HG02970 (cell line): ENCODE data around the gene EIF4EBP3.

ENCODE experiments used
- ATAC-seq: cut with Tn5 transposase; IDR thresholded peaks from one replicate; pipeline ENCODE4 v1.9.1; 2021; ENCODE audit warnings: mild to moderate bottlenecking, moderate library complexity, moderate number of reproducible peaks; ENCODE audit not compliant: unreplicated experiment, low FRiP score

EIF4EBP3 gene

GRCh38 chr5:140547508-140548299 is at the start of gene EIF4EBP3:
Gene EIF4EBP3, plus strand, starts transcription at chr5:140547662. Its CDS starts 76 bp downstream, at chr5:140547738.
- ATAC-seq: peak; percentile 93

- no peak for ATAC-seq
These were observed 49.6 kb upstream of the EIF4EBP3 start for GRCh38 chr5:140497897-140498296.

DNA sequence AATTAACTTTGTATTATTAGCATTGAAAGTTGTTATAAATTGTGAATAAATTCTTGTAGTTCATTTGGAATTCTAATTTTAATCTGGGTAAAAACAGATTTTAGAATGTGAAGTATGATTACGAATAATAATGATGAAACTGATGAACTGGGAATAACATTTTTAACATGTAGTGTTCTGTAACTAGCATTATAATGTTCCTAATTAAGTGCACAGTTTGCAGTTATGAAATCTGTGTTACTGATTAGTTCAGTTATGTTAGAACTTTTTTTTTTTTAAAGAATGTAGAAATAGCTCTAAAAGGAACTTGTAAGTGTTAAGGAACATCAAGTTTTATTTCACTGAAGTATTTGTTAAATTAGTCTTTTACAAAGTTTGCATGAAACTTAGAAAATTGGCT is 48.9 kb upstream of the EIF4EBP3 start:
- no peak for ATAC-seq

DNA sequence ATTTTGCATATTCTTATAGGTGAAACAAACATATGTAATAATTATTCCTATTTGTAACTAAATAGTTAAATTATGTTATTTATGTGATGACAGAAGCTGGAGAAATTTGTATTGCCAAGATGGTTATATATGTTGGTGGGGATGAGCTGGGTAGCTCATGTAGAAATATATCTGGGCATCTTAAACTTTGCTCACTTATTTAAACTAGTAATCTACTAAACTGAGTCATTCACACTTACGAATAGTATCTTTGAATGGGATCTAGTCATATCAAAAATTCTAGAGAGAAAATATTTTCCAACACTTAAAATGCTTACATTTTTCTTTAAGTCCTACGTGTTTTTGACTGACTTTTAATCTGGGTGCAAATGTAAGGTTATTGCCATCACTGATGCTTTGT is 44.6 kb upstream of the EIF4EBP3 start:
- ATAC-seq: no peak

GRCh38 chr5:140509898-140510297 is 37.6 kb upstream of the EIF4EBP3 start:
- ATAC-seq: no peak

DNA sequence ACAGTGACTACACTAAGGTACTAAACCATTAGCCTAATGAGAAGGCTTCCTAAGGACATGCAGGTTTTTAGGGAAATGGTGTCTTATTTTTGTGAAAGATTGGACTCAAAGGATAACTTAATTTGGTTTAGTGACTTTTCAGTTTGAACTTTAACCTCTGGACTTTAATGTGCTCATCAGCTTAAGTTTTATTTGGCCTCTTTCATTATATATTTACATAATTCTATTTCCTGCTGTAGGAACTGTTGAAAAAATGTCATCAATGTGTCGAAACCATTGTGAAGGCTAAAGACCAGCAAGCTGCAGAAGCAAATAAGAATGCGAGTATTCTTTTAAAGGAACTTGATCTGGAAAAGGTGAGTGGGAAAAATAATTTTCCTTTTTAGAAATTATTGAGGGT is 34.3 kb upstream of the EIF4EBP3 start:
- ATAC-seq: no peak

DNA sequence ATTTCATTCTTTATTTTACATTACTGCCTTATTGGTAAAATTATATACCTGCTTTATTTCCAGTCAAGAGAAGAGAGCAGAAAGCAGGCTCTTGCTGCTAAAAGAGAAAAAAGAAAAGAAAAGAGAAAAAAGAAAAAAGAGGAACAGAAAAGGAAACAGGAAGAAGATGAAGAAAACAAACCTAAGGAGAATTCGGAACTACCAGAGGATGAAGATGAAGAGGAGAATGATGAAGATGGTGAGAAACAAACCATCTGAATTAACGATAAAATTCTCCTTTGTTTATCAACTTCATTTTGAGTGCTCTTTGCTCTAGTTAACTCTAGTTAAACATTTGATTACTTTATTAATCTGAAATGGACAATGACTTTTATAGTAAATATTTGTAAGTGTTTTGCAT is 23.5 kb upstream of the EIF4EBP3 start:
- ATAC-seq: no peak

- no peak for ATAC-seq
These were observed 7.2 kb upstream of the EIF4EBP3 start for GRCh38 chr5:140540227-140540626.

GRCh38 chr5:140542972-140543371 is 4.5 kb upstream of the EIF4EBP3 start:
- no peak for ATAC-seq

GRCh38 chr5:140544986-140545385 is 2.5 kb upstream of the EIF4EBP3 start:
- no peak for ATAC-seq

DNA sequence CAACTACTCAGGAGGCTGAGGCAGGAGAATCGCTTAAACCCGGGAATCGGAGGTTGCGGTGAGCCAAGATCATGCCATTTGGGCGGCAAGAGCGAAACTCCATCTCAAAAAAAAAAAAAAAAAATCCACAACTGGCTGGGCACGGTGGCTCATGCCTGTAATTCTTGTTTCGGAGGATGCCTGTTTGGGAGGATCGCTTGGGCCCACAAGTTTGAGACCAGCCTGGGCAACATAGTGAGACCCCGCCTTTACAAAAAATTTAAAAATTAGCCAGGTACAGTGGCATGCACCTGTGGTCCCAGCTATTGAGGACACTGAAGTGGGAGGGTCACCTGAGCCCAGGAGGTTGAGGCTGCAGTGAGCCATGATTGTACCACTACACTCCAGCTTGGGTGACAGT is 1.9 kb upstream of the EIF4EBP3 start:
- no peak for ATAC-seq

GRCh38 chr5:140546851-140547507 is 483 bp upstream of the EIF4EBP3 start:
- peak; percentile 10 for ATAC-seq

- ATAC-seq: no peak
These were observed 832 bp downstream of the EIF4EBP3 start for GRCh38 chr5:140548300-140548688.

- ATAC-seq: no peak
These were observed 1.3 kb downstream of the EIF4EBP3 start for GRCh38 chr5:140548791-140549190.

GRCh38 chr5:140549237-140550144 is 2.0 kb downstream of the EIF4EBP3 start:
- ATAC-seq: no peak

- no peak for ATAC-seq
These were observed 3.0 kb downstream of the EIF4EBP3 start for GRCh38 chr5:140550147-140551079.

GRCh38 chr5:140551872-140552271 is 4.4 kb downstream of the EIF4EBP3 start:
- no peak for ATAC-seq

DNA sequence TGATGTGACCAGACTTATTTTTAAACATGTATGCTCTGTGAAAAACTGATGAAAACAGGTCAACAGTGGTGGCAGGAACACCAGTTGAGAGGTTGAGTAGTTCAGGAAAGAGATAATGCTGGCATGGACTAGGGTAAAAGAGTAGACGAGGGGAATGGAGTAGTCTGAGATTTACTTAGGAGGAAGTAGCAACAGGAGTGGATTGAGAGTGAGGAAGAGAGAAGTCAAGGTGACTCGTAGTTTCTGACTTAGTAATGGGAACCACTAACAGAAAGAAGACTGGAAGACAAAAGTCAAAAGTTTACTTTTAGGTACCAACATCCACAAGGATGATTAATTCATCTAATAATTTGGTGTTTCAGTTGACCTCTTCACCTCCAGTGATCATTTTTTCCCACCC is 6.2 kb downstream of the EIF4EBP3 start:
- ATAC-seq: no peak

DNA sequence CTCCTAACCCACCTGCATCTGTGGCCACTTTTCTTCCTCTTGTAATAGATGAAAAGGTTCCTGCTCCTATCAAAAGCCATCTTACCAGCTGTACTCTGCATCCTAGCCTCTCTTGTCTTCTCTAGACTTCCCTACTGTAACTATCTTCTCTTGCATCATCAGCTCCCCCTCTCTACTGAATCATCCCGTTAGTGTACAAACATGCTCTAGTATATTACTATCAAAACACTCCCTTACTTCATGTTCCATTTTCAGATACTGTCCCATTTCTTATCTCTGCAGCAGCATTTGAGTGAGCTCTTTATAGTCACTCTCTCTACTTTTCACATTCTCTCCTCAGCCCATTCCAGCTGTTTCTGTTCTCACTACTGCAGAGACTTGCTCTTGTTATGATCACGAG is 7.0 kb downstream of the EIF4EBP3 start:
- no peak for ATAC-seq

DNA sequence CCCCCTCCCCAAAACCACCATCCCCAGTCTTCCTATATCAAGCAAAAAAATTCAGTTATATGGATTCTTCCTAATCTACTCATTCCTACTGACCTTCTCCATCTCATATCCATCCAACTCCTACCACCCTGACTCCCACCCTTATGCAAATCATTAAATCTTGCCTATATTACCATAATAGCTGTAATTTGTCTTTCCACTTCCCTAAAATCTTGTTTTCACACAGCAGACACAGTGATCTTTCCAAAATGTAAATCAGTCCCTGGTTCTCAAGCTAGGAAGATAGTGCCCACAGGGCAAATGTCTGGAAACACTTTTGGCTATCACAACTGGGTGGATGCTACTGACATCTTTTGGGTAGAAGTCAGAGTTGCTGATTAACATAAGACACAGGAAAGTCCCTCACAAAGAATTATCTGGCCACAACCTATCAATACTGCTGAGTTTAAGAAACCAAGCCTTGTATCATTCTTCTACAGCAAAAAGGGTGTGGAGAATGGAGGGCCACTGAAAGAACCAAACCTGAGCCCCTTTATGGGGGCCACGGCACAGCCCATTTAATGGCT is 8.4 kb downstream of the EIF4EBP3 start:
- ATAC-seq: no peak
